Measurements from ENCODE around the gene ULK4. TPM values are rescaled to one million over a fixed set of nuclear protein-coding genes. Genes with fewer than 3 reads are reported as not detected.

Gene ULK4
- total RNA-seq, 1 experiment from 2014 or later, result 8.7 TPM

GRCh38 chr3:41365973-41366372 lies 595.9 kb downstream of the ULK4 start:
- Histone ChIP-seq H3K9me2 (ENCODE audit: insufficient read depth) (no peaks in the 10 kb centered on the region), H3F3A (ENCODE audit: insufficient read depth, low read depth) (no peaks in the 10 kb centered on the region), H2AFZ (no peak overlapping the region), H3K9me3 (ENCODE audit: insufficient read depth, low read depth) (no peaks in the 10 kb centered on the region), H3K4me3 (no peak overlapping the region), H3K27ac (no peak overlapping the region), H4K20me1 (ENCODE audit: insufficient read depth) (no peaks in the 10 kb centered on the region), H3K4me1 (replicated peaks; ENCODE audit: insufficient read depth) (0 out of 2 replicates have a peak, but pooled peaks cover 5% of the 10 kb centered on the region), H3K79me2 (ENCODE audit: low read depth) (no peaks in the 10 kb centered on the region), H3K4me2 (no peak overlapping the region), H3K27me3 (ENCODE audit: insufficient read depth, low read depth) (no peaks in the 10 kb centered on the region), H3K36me3 (ENCODE audit: low read depth) (no peaks in the 10 kb centered on the region)
- intact Hi-C loops (cut with micrococcal nuclease; ENCODE audit: unreplicated experiment), result no loop called here
- TF ChIP-seq CTCF (conservative IDR thresholded peaks at IDR 0.05) (no peak), EZH2 (IDR thresholded peaks at IDR 0.05; ENCODE audit: low read depth) (no peak)
- no TSS peak for BruUV-seq (replicated peaks)
- DNase-seq, result no peak
- CTCF ChIA-PET, result no interaction called here
- POLR2A ChIA-PET (ENCODE audit: unreplicated experiment), result no interaction called here

- H3K9me3 ChIP-seq (ENCODE audit: insufficient read depth, low read depth), result no peaks in the 10 kb centered on the region
- no peak overlapping the region for H3K4me2 ChIP-seq
- no peaks in the 10 kb centered on the region for H3F3A ChIP-seq (ENCODE audit: insufficient read depth, low read depth)
- intact Hi-C loops (cut with micrococcal nuclease; ENCODE audit: unreplicated experiment), result no loop called here
- no peak overlapping the region for H3K27ac ChIP-seq
- TF ChIP-seq CTCF (conservative IDR thresholded peaks at IDR 0.05) (no peak), EZH2 (IDR thresholded peaks at IDR 0.05; ENCODE audit: low read depth) (no peak)
- CTCF ChIA-PET, result no interaction called here
- H3K9me2 ChIP-seq (ENCODE audit: insufficient read depth), result no peaks in the 10 kb centered on the region
- H3K4me1 ChIP-seq (replicated peaks; ENCODE audit: insufficient read depth), result 0 out of 2 replicates have a peak, but pooled peaks cover 5% of the 10 kb centered on the region
- POLR2A ChIA-PET (ENCODE audit: unreplicated experiment), result no interaction called here
- no TSS peak for BruUV-seq (replicated peaks)
- H2AFZ ChIP-seq, result no peak overlapping the region
- H3K36me3 ChIP-seq (ENCODE audit: low read depth), result no peaks in the 10 kb centered on the region
- H3K79me2 ChIP-seq (ENCODE audit: low read depth), result no peaks in the 10 kb centered on the region
- no peak overlapping the region for H3K4me3 ChIP-seq
- DNase-seq, result no peak
- no peaks in the 10 kb centered on the region for H4K20me1 ChIP-seq (ENCODE audit: insufficient read depth)
- no peaks in the 10 kb centered on the region for H3K27me3 ChIP-seq (ENCODE audit: insufficient read depth, low read depth)
Observed at GRCh38 chr3:41364736-41365135, 597.2 kb downstream of the ULK4 start.

- Histone ChIP-seq H3K4me2 (no peak overlapping the region), H2AFZ (no peak overlapping the region)
Observed at GRCh38 chr3:41363830-41364523, 597.9 kb downstream of the ULK4 start.

More at GRCh38 chr3:41363830-41364523, 597.9 kb downstream of the ULK4 start:
- intact Hi-C loops (cut with micrococcal nuclease; ENCODE audit: unreplicated experiment), result no loop called here
- Histone ChIP-seq H3K9me2 (ENCODE audit: insufficient read depth) (no peaks in the 10 kb centered on the region), H3K27ac (no peak overlapping the region), H3K27me3 (ENCODE audit: insufficient read depth, low read depth) (no peaks in the 10 kb centered on the region), H4K20me1 (ENCODE audit: insufficient read depth) (no peaks in the 10 kb centered on the region), H3F3A (ENCODE audit: insufficient read depth, low read depth) (no peaks in the 10 kb centered on the region), H3K79me2 (ENCODE audit: low read depth) (no peaks in the 10 kb centered on the region), H3K4me3 (no peak overlapping the region), H3K36me3 (ENCODE audit: low read depth) (no peaks in the 10 kb centered on the region), H3K9me3 (ENCODE audit: insufficient read depth, low read depth) (no peaks in the 10 kb centered on the region), H3K4me1 (replicated peaks; ENCODE audit: insufficient read depth) (0 out of 2 replicates have a peak, but pooled peaks cover 5% of the 10 kb centered on the region)
- ChIA-PET CTCF (no interaction called here), POLR2A (ENCODE audit: unreplicated experiment) (no interaction called here)
- TF ChIP-seq CTCF (conservative IDR thresholded peaks at IDR 0.05), result no peak
- no peak for TF ChIP-seq EZH2 (IDR thresholded peaks at IDR 0.05; ENCODE audit: low read depth)
- no TSS peak for BruUV-seq (replicated peaks)
- no peak for DNase-seq
